NCI-H2029 (cell line): ENCODE data around the gene JMJD6.

Experiments
- DNase-seq: peaks from one replicate; lab custom pipeline; 2025; lab: John Stamatoyannopoulos, UW

Gene JMJD6

DNA sequence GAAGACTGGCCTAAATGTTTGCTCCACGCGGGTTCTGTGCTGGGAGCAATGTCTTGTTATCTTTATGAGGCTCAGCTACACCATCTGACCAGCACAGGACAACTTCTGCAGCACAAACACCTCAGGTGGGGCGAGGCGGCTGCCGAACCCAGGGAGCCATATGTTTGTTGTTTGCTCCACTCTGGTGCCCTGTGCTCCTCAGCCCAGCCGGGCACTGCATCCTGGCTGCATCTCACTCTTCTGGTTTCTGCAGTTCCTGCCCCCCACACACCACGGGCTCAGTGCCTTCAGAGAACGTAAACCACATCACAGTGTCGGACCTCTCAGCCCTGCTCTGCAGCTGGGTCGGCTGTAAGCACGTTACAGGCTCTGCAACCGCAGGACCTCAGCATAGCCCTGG is 48.1 kb downstream of the JMJD6 start:
- DNase-seq: no peak

DNA sequence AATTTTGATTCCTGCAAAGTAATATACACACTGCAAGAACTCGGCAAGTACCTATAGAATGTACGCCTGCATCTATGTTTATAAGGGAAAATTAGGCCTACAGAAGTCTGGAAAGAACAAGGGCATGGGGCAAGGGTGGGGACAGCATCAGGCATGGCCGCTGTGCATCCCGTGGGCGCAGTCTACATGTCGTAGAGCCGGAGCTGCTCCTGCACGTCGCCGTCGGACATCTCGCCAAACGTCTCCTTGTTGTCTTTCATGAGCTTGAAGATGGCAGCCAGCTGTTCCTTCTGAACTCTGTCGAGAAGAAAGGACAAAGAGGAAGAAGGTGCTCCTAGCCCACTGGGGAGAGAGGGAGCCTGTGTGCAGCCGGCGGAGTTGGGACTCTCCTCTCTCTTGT is 49.0 kb downstream of the JMJD6 start:
- no peak for DNase-seq

DNA sequence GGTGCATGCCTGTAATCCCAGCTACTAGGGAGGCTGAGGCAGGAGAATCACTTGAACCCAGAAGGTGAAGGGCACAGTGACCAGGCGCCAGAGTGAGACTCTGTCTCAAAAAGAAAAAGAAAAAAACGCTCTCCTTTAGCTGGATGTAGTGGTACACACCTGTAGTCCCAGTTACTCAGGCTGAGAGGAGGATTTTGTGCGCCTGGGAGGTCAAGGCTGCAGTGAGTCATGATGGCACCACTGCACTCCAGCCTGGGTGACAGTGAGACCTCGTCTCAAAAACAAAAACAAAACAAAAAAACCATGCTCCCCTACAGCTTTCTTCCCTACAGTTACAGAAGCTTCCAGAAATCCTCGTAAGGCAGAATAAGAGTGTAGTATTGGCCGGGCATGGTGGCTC is 49.8 kb downstream of the JMJD6 start:
- no peak for DNase-seq

DNA sequence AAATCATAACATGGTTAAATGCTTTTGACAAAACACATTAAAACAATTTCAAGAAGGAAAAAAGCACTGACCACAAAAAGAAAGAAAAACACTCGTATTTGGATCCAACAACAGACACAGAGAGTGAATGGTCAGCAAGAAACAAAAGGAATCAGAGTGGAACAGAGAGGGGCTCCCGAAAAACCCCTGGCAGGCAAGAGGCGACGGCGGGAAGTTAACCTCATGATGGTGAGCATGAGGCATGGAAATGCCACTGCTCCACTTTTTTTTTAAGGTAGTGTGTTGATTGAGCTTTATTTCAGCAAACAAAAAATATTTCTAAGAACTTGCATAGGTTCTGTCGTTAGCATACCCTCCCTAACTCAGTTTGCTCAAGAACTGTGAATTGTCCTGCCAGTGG is 50.8 kb downstream of the JMJD6 start:
- DNase-seq: no peak

DNA sequence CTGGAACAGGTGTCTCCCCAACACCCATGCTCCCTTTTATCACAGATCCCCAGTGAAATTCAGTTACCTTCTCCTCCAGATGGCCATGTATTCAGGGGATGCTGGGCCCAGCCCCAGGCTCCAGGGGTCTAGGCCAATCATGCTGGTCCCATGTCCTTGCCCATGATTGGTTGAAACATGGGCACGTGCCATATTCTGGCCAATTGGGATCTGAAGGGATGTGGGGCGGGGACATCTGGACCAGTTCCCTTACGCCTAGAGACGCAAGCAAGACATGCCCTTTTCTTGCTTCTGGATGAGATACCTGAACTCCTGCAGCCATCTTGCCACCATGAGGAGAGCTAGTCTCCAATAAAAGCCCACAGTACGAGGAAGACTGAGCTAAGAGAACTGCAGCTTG is 51.8 kb downstream of the JMJD6 start:
- no peak for DNase-seq

DNA sequence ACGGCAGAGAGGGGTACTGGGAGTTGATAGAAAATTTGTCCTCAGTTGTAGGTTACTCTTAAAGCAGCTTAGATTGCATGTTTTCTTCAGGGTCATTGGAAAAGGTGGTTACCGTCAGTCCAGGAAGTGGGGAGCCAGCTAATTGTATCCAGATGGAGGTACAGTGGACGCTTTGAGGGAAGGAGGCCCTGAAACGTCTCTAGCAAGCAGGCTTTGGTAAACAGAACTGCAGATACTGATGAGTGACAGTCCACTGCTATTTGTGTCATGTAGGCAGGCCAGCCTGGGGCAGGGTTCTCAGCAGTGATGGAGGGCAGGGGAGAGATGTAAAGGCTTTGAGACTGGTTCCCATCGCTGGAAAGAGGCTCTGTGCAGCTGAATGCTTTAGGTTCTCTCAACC is 52.7 kb downstream of the JMJD6 start:
- no peak for DNase-seq

DNA sequence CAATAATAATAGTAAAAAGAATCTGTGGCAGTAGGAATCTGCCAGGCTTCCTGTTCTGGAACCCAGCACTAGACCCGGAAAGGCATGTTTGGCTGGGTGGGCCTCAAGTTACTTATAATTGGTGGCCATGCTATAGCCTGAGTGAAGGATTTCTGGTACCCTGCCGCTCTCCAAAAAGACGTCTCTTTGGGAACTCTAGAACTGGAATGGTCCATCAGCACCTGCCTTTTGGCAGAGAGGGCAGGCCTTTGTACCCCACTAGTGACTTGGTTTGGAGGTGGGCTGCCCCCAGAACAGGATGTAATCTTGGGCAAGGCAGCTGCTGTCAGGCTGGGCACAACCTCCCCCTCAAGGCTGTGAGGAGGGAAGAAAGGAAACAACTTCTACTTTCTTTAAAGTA is 53.5 kb downstream of the JMJD6 start:
- DNase-seq: no peak

DNA sequence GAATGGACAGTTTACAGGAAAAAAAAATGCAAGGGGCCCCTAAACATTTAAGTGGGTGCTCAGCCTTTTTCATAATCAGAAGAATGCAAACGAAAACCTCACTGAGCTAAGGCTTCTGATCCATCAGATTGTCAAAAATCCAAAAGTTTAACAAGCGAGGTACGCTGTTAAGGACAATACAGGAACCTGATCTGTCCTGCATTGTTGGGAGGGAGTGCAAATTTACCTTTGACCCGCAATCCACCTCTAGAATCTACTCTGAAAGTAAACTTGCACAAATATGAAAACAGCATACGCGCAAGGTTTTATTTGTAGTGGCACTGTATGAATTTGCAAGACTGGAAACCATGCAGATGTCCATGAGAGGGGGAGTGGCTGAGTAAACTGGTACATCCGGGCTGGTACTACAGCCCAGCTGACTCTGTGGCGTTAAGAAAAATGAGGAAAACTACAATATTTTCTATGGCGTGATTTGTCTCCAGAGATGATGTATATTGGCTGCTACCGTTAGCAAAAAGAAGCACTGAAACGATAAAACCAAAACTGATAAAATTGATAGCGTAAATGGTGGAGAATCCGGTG is 54.0 kb downstream of the JMJD6 start:
- DNase-seq: no peak

DNA sequence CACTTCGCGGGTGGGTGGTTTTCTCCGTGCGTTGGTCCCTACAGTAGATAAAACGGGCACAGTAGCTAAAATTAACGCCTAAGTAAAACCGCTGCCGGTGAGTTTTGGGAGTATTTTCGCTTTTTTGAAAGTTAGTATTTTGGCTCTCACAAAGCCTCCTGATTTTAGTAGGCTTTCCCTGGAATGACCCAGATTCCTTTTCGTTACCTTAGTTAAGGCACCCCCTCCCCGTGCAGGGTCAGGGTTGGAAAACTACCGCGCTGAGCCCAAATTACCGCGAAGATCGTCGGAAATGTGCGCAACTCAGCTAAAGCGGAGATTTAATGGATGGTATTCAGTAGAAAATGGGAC is 54.5 kb downstream of the JMJD6 start:
- no peak for DNase-seq

DNA sequence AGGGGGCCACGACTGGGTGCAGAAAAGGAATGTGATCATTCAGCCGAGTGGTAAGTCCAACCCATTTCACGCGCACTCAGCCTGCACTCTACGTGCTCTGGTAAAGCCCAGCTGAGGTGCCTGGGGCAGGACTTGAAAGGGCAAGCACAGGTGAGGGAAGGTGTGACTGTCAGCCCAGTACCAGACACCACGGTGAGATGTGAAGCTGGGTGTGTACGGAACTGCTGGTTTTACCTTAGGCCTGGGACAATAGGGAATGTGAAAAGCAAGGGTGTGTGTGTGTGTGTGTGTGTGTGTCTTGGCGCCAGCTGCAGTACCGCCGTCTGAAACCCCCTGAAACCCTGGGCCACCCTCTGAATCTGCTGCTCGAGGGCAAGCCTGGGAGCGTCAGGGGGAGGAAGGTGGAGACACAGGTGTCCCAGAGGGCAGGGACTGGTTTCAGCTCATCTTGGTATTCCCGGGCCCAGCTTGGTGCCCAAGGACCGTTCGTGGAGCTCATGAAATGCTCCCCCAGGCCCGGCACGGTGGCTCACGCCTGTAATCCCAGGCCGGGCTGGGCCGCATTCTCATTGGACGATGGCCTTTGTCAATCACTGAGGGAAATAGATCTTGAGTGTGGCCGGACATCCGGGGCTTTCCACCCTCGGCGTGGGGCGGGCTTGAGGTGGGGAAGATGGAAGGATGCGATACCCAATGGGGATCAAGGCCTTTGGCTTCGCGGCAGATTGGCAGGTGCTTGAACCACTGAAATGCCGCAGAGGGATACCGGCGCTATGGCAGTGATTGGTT is 55.1 kb downstream of the JMJD6 start:
- DNase-seq: peak; percentile 97

DNA sequence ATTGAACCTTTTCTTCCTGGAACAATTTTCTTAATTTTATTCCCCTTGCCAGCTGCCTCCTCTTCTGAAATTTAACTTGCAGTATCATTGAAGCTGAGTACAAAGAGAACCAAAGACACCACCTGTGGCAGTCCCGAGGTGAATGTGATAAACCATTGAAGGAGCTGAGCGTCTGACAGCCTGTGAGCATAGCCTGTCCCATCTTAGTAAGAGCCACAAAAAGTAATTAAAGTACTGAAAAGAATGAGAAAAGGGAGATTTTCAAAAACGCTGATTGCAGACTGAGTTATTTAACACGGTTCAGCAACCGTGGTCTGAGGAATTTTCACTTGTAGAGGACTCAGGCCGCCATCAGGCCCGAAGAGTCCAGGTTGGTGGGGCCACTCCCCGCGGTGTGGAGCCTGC is 55.7 kb downstream of the JMJD6 start:
- no peak for DNase-seq

DNA sequence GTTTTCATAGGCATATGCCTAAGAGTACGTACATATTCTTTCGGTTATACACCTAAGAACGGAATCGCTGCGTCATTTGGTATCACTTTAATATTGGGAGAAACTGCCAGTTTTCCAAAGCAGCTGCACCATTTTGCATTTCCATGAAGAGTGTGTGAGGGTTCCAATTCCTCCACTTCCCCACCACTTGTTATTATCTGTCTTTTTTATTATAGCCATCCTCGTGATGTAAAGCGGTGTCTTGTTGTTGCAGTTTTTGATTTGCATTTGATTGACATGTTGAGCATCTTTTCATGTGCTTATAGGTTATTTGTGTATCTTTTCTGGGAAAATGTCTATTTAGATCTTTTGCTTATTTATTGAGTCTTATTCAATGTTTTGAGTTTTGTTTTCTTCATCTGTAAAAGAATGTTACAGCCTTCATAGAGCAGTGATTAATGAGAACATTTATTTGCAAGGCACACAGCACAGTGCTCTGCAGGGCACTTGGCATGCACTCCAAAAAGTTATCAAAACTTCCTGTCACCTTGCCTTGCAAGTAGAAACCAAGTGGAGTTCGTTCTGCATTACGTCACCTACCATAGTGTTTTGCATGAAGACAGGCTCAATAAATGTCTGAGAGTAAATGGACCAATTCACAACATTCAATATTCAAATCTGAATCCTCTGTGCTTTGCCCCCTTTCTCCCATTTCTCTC is 56.2 kb downstream of the JMJD6 start:
- DNase-seq: no peak
